H7 (cell line): ENCODE data around the gene ZNF692. TPM values are rescaled to one million over a fixed set of nuclear protein-coding genes. Genes with fewer than 3 reads are reported as not detected.
A peak's percentile ranks its signal among the peaks of the same experiment; 100 is the strongest.

ENCODE experiments used
- DNase-seq: peaks from one replicate; pipeline ENCODE4 v3.0.0; 2012
- H3K27me3 ChIP-seq: 2 replicates; pipeline ENCODE4 v1.6.0; 2011; ENCODE audit warnings: mild to moderate bottlenecking, low read length; ENCODE audit not compliant: control insufficient read depth, insufficient read depth
- H3K36me3 ChIP-seq: replicated peaks from 2 replicates; pipeline ENCODE4 v1.5.1; 2011; ENCODE audit warnings: low read length; ENCODE audit not compliant: control insufficient read depth, insufficient read depth
- H3K4me3 ChIP-seq: 2 replicates; pipeline ENCODE4 v1.5.1; 2011; ENCODE audit warnings: low read depth, mild to moderate bottlenecking, control low read depth, low read length, moderate library complexity; ENCODE audit not compliant: insufficient read depth
- total RNA-seq: library from RNA; depleted of rRNA; stranded (reverse); fragments of >200 nt; shearing (Covaris generic); gene quantifications from 2 replicates; pipeline ENCODE4 v1.2.3, GENCODE V29; 2014

Gene ZNF692
- total RNA-seq, 1 experiment from 2014 or later = 64.2 TPM

DNA sequence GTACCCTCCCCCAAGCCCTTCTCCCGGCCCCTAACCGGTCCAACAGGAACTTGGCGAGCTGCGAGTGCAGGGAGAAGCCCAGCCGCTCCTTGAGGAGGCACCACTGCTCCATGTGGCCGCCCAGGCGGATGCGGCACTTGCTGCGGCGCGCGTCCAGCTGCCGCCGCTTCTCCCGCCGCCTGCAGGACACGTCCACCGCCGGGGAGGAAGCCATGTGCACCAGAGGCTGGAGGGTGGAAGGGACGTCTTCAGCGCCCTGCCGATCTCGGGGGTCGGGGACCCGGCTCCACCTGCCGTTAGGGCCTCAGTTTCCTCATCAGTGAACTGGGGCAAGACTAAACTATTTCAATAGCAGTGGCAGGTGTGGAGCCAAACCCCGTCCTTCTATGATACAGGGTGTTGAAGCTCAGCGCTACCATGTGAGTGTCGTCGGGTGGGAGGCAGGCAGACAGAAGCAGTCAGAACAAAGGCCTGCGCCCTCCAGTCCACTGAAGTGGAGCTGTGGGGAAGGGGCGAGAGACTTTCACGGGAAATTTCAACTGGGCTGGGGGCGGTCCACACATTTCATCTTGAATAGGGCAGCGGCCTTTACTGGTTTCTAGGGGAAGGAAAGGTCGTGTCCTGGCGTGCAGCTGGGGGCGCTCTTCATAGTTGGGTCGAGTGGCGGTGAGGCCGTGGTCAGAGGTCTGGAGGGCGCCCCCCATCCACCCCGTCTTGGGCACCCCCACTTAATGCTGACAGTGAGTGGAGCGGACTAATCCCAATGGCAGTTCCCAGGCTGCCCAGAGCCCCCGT is 592 bp downstream of the ZNF692 start:
- Histone ChIP-seq H3K36me3 (peaks cover 19% of the 10 kb centered on the region), H3K4me3 (peak overlapping the region; percentile 91), H3K27me3 (peaks cover 23% of the 10 kb centered on the region)
- DNase-seq = peak; percentile 93

DNA sequence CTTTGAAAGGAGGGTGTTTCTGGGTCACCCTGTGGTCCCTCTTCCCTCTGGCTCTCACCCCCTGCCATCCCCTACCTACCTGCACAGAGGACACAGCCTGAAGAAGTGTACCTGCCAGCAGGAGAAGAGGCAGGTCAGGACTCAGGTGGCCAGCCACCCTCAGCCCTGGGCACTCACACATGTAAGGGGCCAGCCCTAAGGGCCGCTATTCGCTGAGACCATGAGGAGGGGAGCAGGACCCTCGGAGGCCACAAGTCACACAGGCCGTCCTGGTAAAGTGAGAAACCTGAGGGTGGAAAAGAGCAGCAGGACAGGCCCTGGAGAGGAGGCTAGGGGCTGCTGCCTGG is 1.2 kb downstream of the ZNF692 start:
- Histone ChIP-seq H3K36me3 (peaks cover 22% of the 10 kb centered on the region), H3K4me3 (peak overlapping the region; percentile 91), H3K27me3 (peaks cover 17% of the 10 kb centered on the region)
- no peak for DNase-seq

DNA sequence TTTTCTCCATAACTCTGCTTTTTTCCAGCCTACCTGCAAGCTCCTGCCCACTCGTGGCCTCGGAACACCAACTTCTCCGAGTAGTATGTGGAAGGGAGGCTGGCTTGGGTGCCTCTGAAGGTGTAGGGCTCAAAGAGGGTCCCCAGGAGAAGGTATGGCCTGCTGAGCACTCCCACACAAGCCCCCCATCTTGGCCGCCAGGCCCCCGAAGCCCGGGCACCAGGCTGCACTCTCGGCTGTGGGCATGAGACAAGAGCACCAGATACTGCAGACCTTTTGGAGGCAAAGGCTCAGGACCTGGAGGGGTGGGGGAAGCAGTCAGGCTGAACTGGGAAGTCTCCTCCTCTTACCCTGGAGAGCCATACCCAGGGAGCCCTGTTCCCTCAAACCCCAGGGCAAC is 1.7 kb downstream of the ZNF692 start:
- Histone ChIP-seq H3K4me3 (no peak overlapping the region), H3K27me3 (peaks cover 13% of the 10 kb centered on the region), H3K36me3 (peaks cover 22% of the 10 kb centered on the region)
- DNase-seq = peak; percentile 56

DNA sequence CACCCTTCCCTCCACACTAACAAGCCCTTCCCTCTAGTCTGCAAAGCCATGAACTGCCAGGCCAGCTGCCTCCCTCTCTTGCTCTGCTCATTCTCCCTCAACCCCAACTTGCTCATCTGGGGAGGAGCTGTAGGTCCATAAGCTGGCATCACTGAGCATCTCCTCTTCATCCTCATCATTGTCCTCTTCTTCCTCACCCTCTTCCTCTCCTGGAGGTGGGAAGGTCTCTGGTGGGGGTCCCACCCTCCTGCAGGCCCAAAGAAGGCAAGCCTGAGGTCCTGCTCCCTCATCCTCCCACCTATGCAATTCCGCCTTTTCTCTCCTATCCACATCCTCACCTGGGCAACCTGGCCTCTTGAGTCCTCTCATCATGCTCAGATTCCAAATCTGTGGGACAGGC is 2.7 kb downstream of the ZNF692 start:
- Histone ChIP-seq H3K36me3 (peaks cover 22% of the 10 kb centered on the region), H3K27me3 (peaks cover 5% of the 10 kb centered on the region), H3K4me3 (no peak overlapping the region)
- no peak for DNase-seq

DNA sequence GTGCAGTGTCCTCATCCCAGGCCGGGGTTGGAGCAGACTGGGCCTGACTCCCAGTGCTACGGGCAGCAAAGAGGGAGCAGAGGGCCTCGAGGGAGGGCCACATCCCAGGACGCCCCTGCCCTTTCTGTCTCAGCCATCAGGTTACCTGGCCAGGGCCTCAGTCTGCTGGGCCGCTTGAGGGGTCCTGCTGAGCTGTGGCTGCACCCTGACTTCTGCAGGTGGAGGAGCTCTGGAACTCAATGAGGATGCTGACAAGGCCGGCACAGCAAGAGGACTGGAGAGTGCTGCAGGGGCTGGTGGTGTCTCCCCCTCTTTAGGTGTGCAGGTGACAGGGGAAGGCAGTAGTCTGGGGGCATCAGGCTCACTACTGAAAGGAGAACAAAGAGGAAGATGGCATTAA is 3.3 kb downstream of the ZNF692 start:
- Histone ChIP-seq H3K27me3 (peaks cover 2% of the 10 kb centered on the region; the same call in 1 of the 2 replicates), H3K36me3 (peaks cover 22% of the 10 kb centered on the region)
- no peak for DNase-seq

DNA sequence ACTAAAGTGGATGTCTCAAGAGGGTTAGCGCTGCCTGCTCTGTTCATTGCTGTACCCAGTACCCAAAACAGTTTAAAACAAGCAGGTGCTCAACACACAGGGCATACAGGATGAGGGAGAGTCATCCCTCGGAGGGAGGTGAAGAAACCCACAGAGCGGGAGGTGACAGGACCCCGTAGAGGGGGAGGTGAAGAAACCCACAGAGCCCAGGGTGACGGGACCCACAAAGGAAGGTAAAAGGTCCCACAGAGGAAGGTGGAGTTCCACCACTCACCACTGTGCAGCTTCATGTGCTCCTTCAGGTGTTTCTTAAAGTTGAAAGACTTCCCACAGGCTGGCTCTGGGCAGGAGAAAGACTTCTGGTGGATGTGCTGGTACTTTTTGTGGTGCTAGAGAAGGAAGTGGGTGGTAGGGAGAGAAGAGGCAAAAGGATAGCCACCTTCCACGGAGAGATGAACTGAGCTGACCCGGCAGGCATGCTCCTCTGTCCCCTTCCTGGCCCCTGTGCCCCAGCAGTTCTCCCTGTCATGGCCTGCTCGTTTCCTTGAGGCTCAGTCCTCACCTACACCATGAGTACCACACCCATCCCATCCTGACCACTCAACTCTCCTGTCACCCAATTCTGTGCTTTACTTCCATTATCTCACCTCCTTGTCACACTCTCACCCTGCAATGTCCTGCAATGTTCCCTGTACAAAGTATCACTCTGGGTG is 5.1 kb downstream of the ZNF692 start:
- DNase-seq = no peak
- H3K36me3 ChIP-seq = peaks cover 31% of the 10 kb centered on the region
- H3K27me3 ChIP-seq = peaks cover 2% of the 10 kb centered on the region; the same call in 1 of the 2 replicates
- H3K4me3 ChIP-seq = no peak overlapping the region

More for the DNA sequence above, 3.3 kb downstream of the ZNF692 start:
- no peak overlapping the region for H3K4me3 ChIP-seq

DNA sequence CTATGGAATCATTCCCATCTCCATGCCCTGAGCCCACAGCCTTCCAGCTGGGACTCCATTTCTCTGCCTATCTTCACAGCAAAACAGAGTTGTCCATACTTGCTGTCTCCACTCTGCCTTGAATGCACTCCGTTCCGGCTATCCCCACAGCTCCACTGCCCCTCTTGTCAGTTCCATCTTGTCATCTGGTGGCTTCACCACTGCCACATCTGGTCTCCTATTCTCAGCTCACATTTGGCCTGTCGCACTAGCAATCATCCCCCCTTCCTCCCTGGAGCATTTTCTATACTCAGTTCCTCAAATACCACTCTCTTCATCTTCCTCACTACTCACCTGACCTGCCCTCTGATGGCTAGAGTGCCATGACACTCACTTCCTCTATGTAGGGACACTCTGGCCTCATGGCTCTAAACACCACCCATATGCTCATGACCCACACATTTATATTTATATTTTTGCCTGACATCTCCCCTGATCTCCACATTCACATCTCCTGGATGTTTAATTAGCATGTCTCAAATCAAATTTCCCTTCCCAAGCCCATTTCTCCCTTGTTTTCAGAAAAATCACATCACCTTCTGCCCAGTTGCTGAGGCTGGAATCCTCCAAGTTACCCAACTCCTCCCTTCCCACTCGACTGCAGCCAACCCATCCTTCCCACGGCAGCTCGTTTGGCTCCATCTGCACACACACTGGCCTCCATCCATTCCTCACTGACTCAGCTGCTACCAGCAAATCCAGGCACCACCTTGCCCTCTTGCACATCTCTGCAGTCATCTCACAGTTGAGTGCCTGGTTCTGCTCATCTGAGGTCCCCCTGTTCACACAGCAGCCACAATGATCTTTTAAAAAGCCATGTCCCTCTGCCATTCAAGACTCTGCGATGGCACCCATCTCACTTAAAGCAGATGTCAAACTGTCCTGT is 6.1 kb downstream of the ZNF692 start:
- Histone ChIP-seq H3K36me3 (peaks cover 32% of the 10 kb centered on the region), H3K27me3 (no peaks in the 10 kb centered on the region; the same call in 1 of the 2 replicates), H3K4me3 (no peak overlapping the region)
- no peak for DNase-seq

DNA sequence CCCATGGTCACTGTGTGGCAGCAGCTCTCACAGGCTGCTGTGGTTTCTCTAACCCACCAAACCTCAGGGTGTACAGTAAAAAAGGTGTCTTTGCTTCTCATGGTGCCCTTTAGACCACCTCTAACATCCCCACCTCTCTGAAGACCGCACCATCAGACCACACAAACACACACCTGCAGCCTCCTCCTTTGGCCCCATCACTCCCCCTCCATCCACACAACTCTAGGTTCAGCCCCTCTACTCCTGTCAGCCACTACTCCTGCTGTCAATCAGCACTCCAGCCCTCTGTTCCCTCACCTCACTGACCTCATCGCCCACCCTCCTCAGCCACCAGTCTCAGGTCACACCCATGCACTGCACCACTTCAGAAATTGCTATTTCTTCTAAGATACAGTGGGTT is 7.5 kb downstream of the ZNF692 start:
- peaks cover 34% of the 10 kb centered on the region for H3K36me3 ChIP-seq
- H3K27me3 ChIP-seq = no peaks in the 10 kb centered on the region
- DNase-seq = no peak
- H3K4me3 ChIP-seq = no peak overlapping the region

DNA sequence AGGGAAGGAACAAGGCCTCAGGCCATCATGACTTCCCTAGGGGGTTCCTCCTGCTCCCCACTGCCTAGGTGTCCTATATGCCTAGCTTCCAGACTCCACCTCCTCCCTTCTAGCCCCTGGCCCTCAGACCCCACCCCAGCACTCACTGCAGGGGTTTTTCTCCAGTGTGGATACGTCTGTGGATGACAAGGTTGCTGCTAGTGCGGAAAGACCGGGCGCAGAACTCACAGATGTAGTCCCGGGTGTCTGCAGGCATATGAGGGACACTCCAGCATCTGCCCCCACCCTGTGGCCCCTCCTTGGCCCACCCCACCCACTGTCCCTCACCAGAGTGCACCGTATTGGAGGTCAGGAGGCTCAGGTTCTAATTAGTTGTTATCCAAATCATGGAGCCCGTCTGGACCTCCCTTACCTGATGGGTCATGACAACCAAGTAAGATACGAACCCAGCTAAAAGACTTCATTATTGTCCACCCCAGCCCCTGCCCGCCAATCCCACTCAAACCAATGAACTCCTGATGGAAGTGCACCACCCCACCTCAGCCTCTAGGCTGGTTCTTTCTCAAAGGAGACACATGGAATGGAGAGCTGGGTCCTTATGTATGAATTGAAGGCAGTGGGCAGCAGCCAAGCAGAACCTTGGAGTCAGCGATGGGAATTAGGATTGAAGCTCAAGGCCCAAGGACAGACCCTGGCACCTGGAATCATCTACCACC is 8.2 kb downstream of the ZNF692 start:
- no peak for DNase-seq
- Histone ChIP-seq H3K4me3 (no peak overlapping the region), H3K36me3 (peaks cover 35% of the 10 kb centered on the region)

DNA sequence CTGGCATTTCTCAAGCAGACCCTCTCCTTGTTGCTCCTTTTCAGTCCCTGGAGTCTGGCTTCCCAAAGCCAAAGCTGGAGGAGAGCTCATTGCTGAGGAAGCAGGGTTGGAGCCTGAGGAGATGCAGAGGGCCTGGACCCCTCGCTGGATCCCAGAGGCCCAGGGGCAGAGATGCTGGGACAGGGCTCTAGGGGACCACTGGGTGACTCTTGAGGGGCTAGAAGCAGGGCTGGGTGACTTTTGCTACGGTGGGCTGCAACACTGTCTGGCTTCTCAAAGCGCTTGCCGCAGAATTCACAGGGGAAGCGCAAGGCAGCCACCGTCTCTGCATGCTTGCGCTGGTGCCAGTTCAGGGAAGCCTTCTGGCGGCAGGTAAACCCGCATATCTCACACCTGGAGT is 8.8 kb downstream of the ZNF692 start:
- peaks cover 33% of the 10 kb centered on the region for H3K36me3 ChIP-seq
- H3K27me3 ChIP-seq = no peaks in the 10 kb centered on the region
- DNase-seq = no peak
- H3K4me3 ChIP-seq = no peak overlapping the region

More for the DNA sequence above, 8.2 kb downstream of the ZNF692 start:
- H3K27me3 ChIP-seq = no peaks in the 10 kb centered on the region

DNA sequence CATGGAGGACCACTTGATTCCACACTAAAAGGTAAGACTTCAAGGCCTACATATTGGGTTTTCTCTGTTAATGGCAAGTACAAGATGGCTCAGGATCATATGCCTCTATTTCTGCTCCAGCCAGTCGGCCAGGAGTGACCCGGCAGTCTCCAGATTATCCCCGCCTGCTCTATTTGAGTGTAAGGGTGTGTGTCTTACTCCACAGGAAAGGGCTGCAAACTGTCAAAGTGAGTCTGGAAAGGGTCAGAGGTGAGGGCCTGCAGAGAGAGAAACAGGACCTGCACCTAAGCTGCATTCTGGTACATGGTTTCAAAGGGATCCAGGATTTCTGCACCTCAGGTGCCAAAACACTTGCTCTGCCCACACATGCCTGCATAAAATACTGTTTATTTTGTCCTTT is 9.2 kb downstream of the ZNF692 start:
- H3K4me3 ChIP-seq = no peak overlapping the region
- H3K36me3 ChIP-seq = peaks cover 29% of the 10 kb centered on the region
- no peaks in the 10 kb centered on the region for H3K27me3 ChIP-seq
- DNase-seq = no peak

DNA sequence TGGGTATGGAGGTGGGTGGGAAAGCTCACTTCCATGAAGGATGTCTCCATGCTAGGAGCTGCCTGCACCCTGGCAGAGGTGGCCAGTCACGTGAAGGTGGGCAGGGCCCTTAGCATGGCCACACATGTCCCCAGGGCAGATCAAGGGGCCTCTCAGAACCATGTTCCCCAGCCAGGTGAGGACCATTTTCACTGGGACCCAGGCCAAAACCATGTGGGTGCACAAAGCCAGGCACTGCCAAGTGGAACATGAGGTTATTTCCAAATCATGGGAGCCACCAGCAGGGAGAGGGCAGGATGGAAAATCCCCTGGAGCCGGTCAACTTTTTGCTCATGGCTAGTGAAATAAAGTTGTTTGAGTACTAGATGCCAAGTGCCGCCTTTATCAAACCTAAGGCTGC is 9.7 kb downstream of the ZNF692 start:
- Histone ChIP-seq H3K27me3 (no peaks in the 10 kb centered on the region), H3K4me3 (no peak overlapping the region), H3K36me3 (peaks cover 25% of the 10 kb centered on the region)
- no peak for DNase-seq

DNA sequence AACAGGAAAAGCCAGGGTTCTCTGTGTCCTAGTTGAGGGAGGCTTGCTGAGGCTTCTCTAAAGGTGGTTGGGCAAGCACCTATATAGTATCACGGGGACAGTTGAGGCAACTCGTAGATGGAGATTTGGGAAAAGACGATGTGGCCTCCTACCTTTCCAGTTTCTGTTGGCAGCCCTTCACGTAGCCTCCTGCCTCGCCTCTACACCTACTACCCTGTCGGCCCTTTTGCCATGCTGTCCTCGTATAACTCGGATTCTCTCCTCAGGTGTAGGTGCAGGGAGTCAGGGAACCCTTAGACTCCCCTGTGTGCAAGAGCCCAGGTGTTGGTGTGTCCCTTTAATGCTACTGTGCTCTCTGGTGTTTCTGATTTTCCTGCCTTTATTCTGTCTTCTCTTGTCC is 10.3 kb downstream of the ZNF692 start:
- Histone ChIP-seq H3K4me3 (no peak overlapping the region), H3K27me3 (no peaks in the 10 kb centered on the region), H3K36me3 (peaks cover 21% of the 10 kb centered on the region)
- no peak for DNase-seq

DNA sequence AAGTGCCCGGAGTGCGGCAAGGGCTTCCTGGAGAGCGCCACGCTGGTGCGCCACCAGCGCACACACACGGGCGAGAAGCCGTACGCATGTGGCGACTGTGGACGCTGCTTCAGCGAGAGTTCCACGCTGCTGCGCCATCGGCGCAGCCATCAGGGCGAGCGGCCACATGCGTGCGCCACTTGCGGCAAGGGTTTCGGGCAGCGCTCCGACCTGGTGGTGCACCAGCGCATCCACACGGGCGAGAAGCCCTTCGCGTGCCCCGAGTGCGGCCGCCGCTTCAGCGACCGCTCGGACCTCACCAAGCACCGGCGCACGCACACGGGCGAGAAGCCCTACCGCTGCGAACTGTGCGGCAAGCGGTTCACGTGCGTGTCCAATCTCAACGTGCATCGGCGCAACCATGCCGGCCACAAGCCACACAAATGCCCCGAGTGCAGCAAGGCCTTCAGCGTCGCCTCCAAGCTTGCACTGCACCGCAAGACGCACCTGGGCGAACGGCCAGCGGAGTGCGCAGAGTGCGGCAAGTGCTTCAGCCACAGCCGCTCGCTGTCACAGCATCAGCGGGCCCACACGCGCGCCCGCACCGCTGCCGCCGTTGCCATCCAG is 10.8 kb downstream of the ZNF692 start:
- peaks cover 17% of the 10 kb centered on the region for H3K36me3 ChIP-seq
- H3K4me3 ChIP-seq = no peak overlapping the region
- no peak for DNase-seq
- H3K27me3 ChIP-seq = no peaks in the 10 kb centered on the region
